A549 (cell line): Measurements from ENCODE around the gene LOXHD1. TPM values are rescaled to one million over a fixed set of nuclear protein-coding genes. Genes with fewer than 3 reads are reported as not detected.

Experiments used
- ATAC-seq, 2 experiments: fragments of 200-7000 bp in 1 of 2; fragments of >200 bp in 1 of 2; cut with Nextera tagmentation in 1 of 2; cut with Tn5 transposase in 1 of 2; 3 replicates each; pipeline versions ENCODE4 v1.8.0 to v1.9.1; 2018 to 2020; ENCODE audit warnings: mild to moderate bottlenecking in 1 of 2, moderate library complexity in 1 of 2
- CTCF ChIA-PET: fragments of 300-600 bp; sonication (Branson Sonifier 250); formaldehyde crosslinking; extraction: SDS; loops from one replicate; lab custom pipeline; 2021; ENCODE audit warnings: antibody characterized with exemption, inconsistent platforms; lab: Yijun Ruan, JAX
- POLR2A ChIA-PET: fragments of 350-600 bp; formaldehyde crosslinking; extraction: SDS; loops from one replicate; lab custom pipeline; 2021; ENCODE audit warnings: antibody characterized with exemption, inconsistent platforms; lab: Yijun Ruan, JAX
- DNase-seq, 2 experiments: peaks; one replicate each; pipeline versions ENCODE4 v3.0.0 to v3.0.0-alpha.2; 2011 to 2016; ENCODE audit warnings: low read depth in 1 of 2, low spot score in 1 of 2
- FAIRE-seq: peaks from 2 replicates; lab custom pipeline; 2011; peaks lifted over from hg19 to GRCh38; lab: Jason Lieb, UNC
- H3K27ac ChIP-seq, 2 experiments: fragments of >200 bp; sonication (Bioruptor Twin); formaldehyde crosslinking; 3 replicates each; pipeline ENCODE4 v1.5.1; 2016 to 2017
- H3K4me1 ChIP-seq: fragments of >200 bp; sonication (Bioruptor Twin); formaldehyde crosslinking; 3 replicates; pipeline ENCODE4 v1.6.1; 2016
- H3K4me2 ChIP-seq: fragments of >200 bp; sonication (Bioruptor Twin); formaldehyde crosslinking; 3 replicates; pipeline ENCODE4 v1.6.1; 2016
- H3K4me3 ChIP-seq: fragments of >200 bp; sonication (Bioruptor Twin); formaldehyde crosslinking; 3 replicates; pipeline ENCODE4 v1.5.1; 2016
- H3K9me3 ChIP-seq: fragments of >200 bp; sonication (Bioruptor Twin); formaldehyde crosslinking; 3 replicates; pipeline ENCODE4 v1.6.1; 2016
- ATOH8 ChIP-seq: fragments of 250-450 bp; sonication (Bioruptor Pico); IDR thresholded peaks from 2 replicates; pipeline ENCODE4 v1.5.0; 2020; ENCODE audit warnings: low read depth, mild to moderate bottlenecking, moderate library complexity
- BCL3 ChIP-seq: fragments of >200 bp; sonication (Bioruptor Twin); formaldehyde crosslinking; IDR thresholded peaks from 3 replicates; pipeline ENCODE4 v1.6.1; 2016
- CBX8 ChIP-seq: fragments of 200-600 bp; sonication (generic); IDR thresholded peaks from 2 replicates; pipeline ENCODE4 v1.6.1; 2016
- CEBPB ChIP-seq, 2 experiments: fragments of >200 bp in 1 of 2; sonication (Bioruptor Twin) in 1 of 2; formaldehyde crosslinking in 1 of 2; IDR thresholded peaks; 2 replicates each; pipeline ENCODE4 v1.6.1; 2012 to 2016
- CHD2 ChIP-seq: fragments of 150-350 bp; IDR thresholded peaks from 2 replicates; pipeline ENCODE4 v1.6.1; 2014; ENCODE audit warnings: low read length; ENCODE audit not compliant: partially characterized antibody
- CHD4 ChIP-seq: fragments of 200-600 bp; sonication (generic); IDR thresholded peaks from 2 replicates; pipeline ENCODE4 v1.6.1; 2016; ENCODE audit warnings: antibody characterized with exemption, mild to moderate bottlenecking, borderline replicate concordance
- CTCF ChIP-seq: fragments of >200 bp; sonication (Bioruptor Twin); formaldehyde crosslinking; IDR thresholded peaks from 3 replicates; pipeline ENCODE4 v1.5.1; 2016
- EHF ChIP-seq: fragments of 250-450 bp; sonication (Bioruptor Pico); IDR thresholded peaks from 2 replicates; pipeline ENCODE4 v1.5.0; 2020; ENCODE audit warnings: mild to moderate bottlenecking
- ELK1 ChIP-seq: fragments of 150-350 bp; IDR thresholded peaks from 2 replicates; pipeline ENCODE4 v1.6.1; 2014; ENCODE audit warnings: low read depth, mild to moderate bottlenecking, low read length
- FOSL2 ChIP-seq, 2 experiments: fragments of 450-650 bp in 1 of 2; fragments of >200 bp in 1 of 2; sonication (Bioruptor Twin) in 1 of 2; formaldehyde crosslinking; IDR thresholded peaks; 2 replicates each; pipeline versions ENCODE4 v1.5.0 to v1.6.1; 2016 to 2020; ENCODE audit warnings: mild to moderate bottlenecking in 1 of 2, moderate library complexity in 1 of 2
- HDAC2 ChIP-seq: fragments of 200-600 bp; sonication (generic); IDR thresholded peaks from 2 replicates; pipeline ENCODE4 v1.6.1; 2016
- HMGXB4 ChIP-seq: fragments of 250-450 bp; sonication (Bioruptor Pico); IDR thresholded peaks from 2 replicates; pipeline ENCODE4 v1.5.0; 2021; ENCODE audit warnings: mild to moderate bottlenecking, moderate library complexity, borderline replicate concordance
- HOXA7 ChIP-seq: fragments of 250-450 bp; sonication (Bioruptor Pico); IDR thresholded peaks from 2 replicates; pipeline ENCODE4 v1.5.0; 2020; ENCODE audit warnings: mild to moderate bottlenecking, moderate library complexity
- HOXB13 ChIP-seq: fragments of 250-450 bp; sonication (Bioruptor Pico); IDR thresholded peaks from 2 replicates; pipeline ENCODE4 v1.5.0; 2020; ENCODE audit warnings: low read depth, mild to moderate bottlenecking, moderate library complexity
- JUN ChIP-seq, 2 experiments: fragments of >200 bp; sonication (Bioruptor Twin); formaldehyde crosslinking; IDR thresholded peaks; 2 replicates in 1 of 2; 3 replicates in 1 of 2; pipeline ENCODE4 v1.6.1; 2016 to 2017
- JUNB ChIP-seq: fragments of >200 bp; sonication (Bioruptor Twin); formaldehyde crosslinking; IDR thresholded peaks from 2 replicates; pipeline ENCODE4 v1.6.1; 2016
- KDM5A ChIP-seq: fragments of 200-600 bp; sonication (generic); IDR thresholded peaks from 2 replicates; pipeline ENCODE4 v1.6.1; 2016; ENCODE audit warnings: antibody characterized with exemption, mild to moderate bottlenecking
- MAFK ChIP-seq: fragments of 450-650 bp; IDR thresholded peaks from 2 replicates; pipeline ENCODE4 v1.6.1; 2014; ENCODE audit not compliant: partially characterized antibody
- NFE2L2 ChIP-seq: fragments of 150-350 bp; conservative IDR thresholded peaks from 2 replicates; pipeline ENCODE4 v1.6.1; 2014; ENCODE audit warnings: low read length
- NPAS2 ChIP-seq: fragments of 250-450 bp; sonication (Bioruptor Pico); IDR thresholded peaks from 2 replicates; pipeline ENCODE4 v1.8.0; 2022; ENCODE audit warnings: mild to moderate bottlenecking, moderate library complexity, borderline replicate concordance
- PHF8 ChIP-seq: fragments of 200-600 bp; sonication (generic); IDR thresholded peaks from 2 replicates; pipeline ENCODE4 v1.6.1; 2016; ENCODE audit warnings: low read depth, mild to moderate bottlenecking, antibody characterized with exemption, moderate library complexity, borderline replicate concordance
- POLR2A ChIP-seq: IDR thresholded peaks from 2 replicates; pipeline ENCODE4 v1.6.1; 2012; ENCODE audit warnings: mild to moderate bottlenecking, low read length
- POLR2AphosphoS2 ChIP-seq: conservative IDR thresholded peaks from 2 replicates; pipeline ENCODE4 v1.6.1; 2012; ENCODE audit warnings: low read length, improper control_type of control experiment, inconsistent platforms
- RFX5 ChIP-seq: fragments of 450-650 bp; IDR thresholded peaks from 2 replicates; pipeline ENCODE4 v1.7.1; 2014; ENCODE audit warnings: antibody characterized with exemption, mild to moderate bottlenecking, moderate library complexity
- SREBF2 ChIP-seq: fragments of 450-650 bp; IDR thresholded peaks from 2 replicates; pipeline ENCODE4 v1.6.1; 2014; ENCODE audit warnings: mild to moderate bottlenecking, moderate library complexity
- TP53 ChIP-seq: fragments of 250-450 bp; sonication (Bioruptor Pico); IDR thresholded peaks from 2 replicates; pipeline ENCODE4 v1.5.0; 2021; ENCODE audit warnings: mild to moderate bottlenecking, moderate library complexity
- ZC3H11A ChIP-seq: fragments of 450-650 bp; IDR thresholded peaks from 2 replicates; pipeline ENCODE4 v1.6.1; 2014; ENCODE audit warnings: antibody characterized with exemption, mild to moderate bottlenecking
- ZFP36 ChIP-seq: fragments of 450-650 bp; IDR thresholded peaks from 2 replicates; pipeline ENCODE4 v1.6.1; 2014; ENCODE audit warnings: borderline replicate concordance; ENCODE audit not compliant: partially characterized antibody
- ZNF302 ChIP-seq: fragments of 250-450 bp; sonication (Bioruptor Pico); IDR thresholded peaks from 2 replicates; pipeline ENCODE4 v1.9.0; 2021; ENCODE audit warnings: inconsistent platforms, mild to moderate bottlenecking, moderate library complexity
- ZSCAN20 ChIP-seq: fragments of 250-450 bp; sonication (Bioruptor Pico); IDR thresholded peaks from 2 replicates; pipeline ENCODE4 v1.8.0; 2022; ENCODE audit warnings: mild to moderate bottlenecking, moderate library complexity
- WGBS: methylation state at CpG from one replicate; pipeline ENCODE4 v1.1.6; 2017; ENCODE audit errors: missing lambda C conversion rate; 5-methylcytosine and 5-hydroxymethylcytosine counted together
- polyA plus RNA-seq, 4 experiments: library from polyadenylated mRNA; depleted of rRNA in 3 of 4; stranded (reverse); fragments of >200 nt; fragmentation: RNase III in 1 of 4; extraction: RNeasy Plus Mini Kit Qiagen cat#74134 plus additional on column Dnase treatment in 1 of 4; gene quantifications; 2 replicates in 3 of 4; 3 replicates in 1 of 4; pipeline ENCODE4 v1.2.3, GENCODE V29; 2011 to 2017

The LOXHD1 gene
- polyA plus RNA-seq, 2 of the 4 experiments (the other 2 are of a cell fraction): not detected

- TF ChIP-seq CTCF: no peak
- TF ChIP-seq POLR2A: no peak
- no peak for TF ChIP-seq ATOH8
- TF ChIP-seq NFE2L2: no peak
- no peak for TF ChIP-seq HOXA7
- TF ChIP-seq ZNF302 (CRISPR knock-in tag): no peak
- TF ChIP-seq HDAC2: no peak
- TF ChIP-seq NPAS2 (CRISPR knock-in tag): no peak
- no peak for TF ChIP-seq ZC3H11A
- no peak for TF ChIP-seq ZFP36
- no peak for TF ChIP-seq RFX5
- no peak for TF ChIP-seq HOXB13 (CRISPR knock-in tag)
- TF ChIP-seq BCL3: no peak
- no peak for TF ChIP-seq POLR2AphosphoS2
- TF ChIP-seq, all 56 proteins: peak for 0
- Histone ChIP-seq H3K4me3 (no peak overlapping the region), H3K4me2 (no peak overlapping the region), H3K4me1 (no peaks in the 10 kb centered on the region), H3K27ac (no peak overlapping the region), H3K9me3 (no peaks in the 10 kb centered on the region)
- ChIA-PET CTCF (no interaction called here), POLR2A (no interaction called here)
- ATAC-seq: no peak
- no CpG with 5 or more reads among the region's 3 CpGs for WGBS
- DNase-seq: no peak
- no peak for FAIRE-seq
These were observed 21.0 kb upstream of the LOXHD1 start for GRCh38 chr18:46678041-46678440.

GRCh38 chr18:46677611-46678010, 20.6 kb upstream of the LOXHD1 start:
- CTCF ChIA-PET: interaction anchor here (0.9 kb wide), 2 partner anchors 20 to 27 kb away, joined by 3 to 4 read pairs; no protein-coding TSS in a partner anchor
- no peaks in the 10 kb centered on the region for H3K4me1 ChIP-seq
- peak in 1 of 2 experiments; percentile 6 for DNase-seq
- ATAC-seq: peak; percentile 55 to 60; a peak in 3 of 6 replicates
- no peak for TF ChIP-seq CHD2
- TF ChIP-seq HDAC2: no peak
- no peak for TF ChIP-seq FOSL2 (IDR thresholded peaks at IDR 0.05)
- TF ChIP-seq FOSL2 (CRISPR knock-in tag; IDR thresholded peaks at IDR 0.05): no peak
- TF ChIP-seq CEBPB (IDR thresholded peaks at IDR 0.05): no peak
- no peak for TF ChIP-seq KDM5A
- TF ChIP-seq POLR2AphosphoS2: no peak
- TF ChIP-seq JUN (IDR thresholded peaks at IDR 0.05): no peak
- no peak for TF ChIP-seq HMGXB4
- TF ChIP-seq TP53 (CRISPR knock-in tag): no peak
- no peak for TF ChIP-seq JUNB
- TF ChIP-seq ZSCAN20 (CRISPR knock-in tag): no peak
- TF ChIP-seq CHD4: no peak
- no peak for TF ChIP-seq ELK1
- TF ChIP-seq ATOH8: no peak
- no peak for TF ChIP-seq EHF
- no peak for TF ChIP-seq SREBF2
- TF ChIP-seq CBX8: no peak
- no peak for TF ChIP-seq PHF8
- TF ChIP-seq MAFK: no peak
- H3K4me2 ChIP-seq: no peak overlapping the region
- WGBS: 0% methylated on average over 1 of the region's 2 CpGs
- no peaks in the 10 kb centered on the region for H3K9me3 ChIP-seq
- no peak overlapping the region for H3K27ac ChIP-seq
- no peak overlapping the region for H3K4me3 ChIP-seq
- POLR2A ChIA-PET: no interaction called here
- no peak for FAIRE-seq
